ENCODE measurements around the gene TMEFF2.

- TF ChIP-seq CTCF (IDR thresholded peaks at IDR 0.05; ENCODE audit: low read depth, low read length, missing input control), result no peak
- no peak for TF ChIP-seq ATF3 (IDR thresholded peaks at IDR 0.05)
These were observed 7.9 kb downstream of the TMEFF2 start for GRCh38 chr2:192186806-192187205.
